KOPT-K1 (cell line): ENCODE measurements around the gene MEST.
"Not testable (repeated sequence)": the region's sequence is repeated elsewhere in the genome, so short reads cannot be mapped to it uniquely, and the experiment has no call there.

ENCODE experiments used
- H3K27ac ChIP-seq: fragments of 200-600 bp; sonication (generic); 2 replicates; pipeline ENCODE4 v1.5.1; 2016; ENCODE audit warnings: antibody characterized with exemption, mild to moderate bottlenecking, low read depth, low read length; ENCODE audit not compliant: poor library complexity, severe bottlenecking
- H3K36me3 ChIP-seq: fragments of 200-600 bp; sonication (generic); 2 replicates; pipeline ENCODE4 v1.5.1; 2017; ENCODE audit warnings: antibody characterized with exemption, mild to moderate bottlenecking, low read length, moderate library complexity; ENCODE audit not compliant: insufficient read depth
- H3K9me3 ChIP-seq: fragments of 200-600 bp; sonication (generic); 2 replicates; pipeline ENCODE4 v1.5.1; 2017; ENCODE audit warnings: antibody characterized with exemption, low read length, mild to moderate bottlenecking; ENCODE audit not compliant: insufficient read depth, poor library complexity, severe bottlenecking

MEST gene, protein sequence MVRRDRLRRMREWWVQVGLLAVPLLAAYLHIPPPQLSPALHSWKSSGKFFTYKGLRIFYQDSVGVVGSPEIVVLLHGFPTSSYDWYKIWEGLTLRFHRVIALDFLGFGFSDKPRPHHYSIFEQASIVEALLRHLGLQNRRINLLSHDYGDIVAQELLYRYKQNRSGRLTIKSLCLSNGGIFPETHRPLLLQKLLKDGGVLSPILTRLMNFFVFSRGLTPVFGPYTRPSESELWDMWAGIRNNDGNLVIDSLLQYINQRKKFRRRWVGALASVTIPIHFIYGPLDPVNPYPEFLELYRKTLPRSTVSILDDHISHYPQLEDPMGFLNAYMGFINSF

DNA sequence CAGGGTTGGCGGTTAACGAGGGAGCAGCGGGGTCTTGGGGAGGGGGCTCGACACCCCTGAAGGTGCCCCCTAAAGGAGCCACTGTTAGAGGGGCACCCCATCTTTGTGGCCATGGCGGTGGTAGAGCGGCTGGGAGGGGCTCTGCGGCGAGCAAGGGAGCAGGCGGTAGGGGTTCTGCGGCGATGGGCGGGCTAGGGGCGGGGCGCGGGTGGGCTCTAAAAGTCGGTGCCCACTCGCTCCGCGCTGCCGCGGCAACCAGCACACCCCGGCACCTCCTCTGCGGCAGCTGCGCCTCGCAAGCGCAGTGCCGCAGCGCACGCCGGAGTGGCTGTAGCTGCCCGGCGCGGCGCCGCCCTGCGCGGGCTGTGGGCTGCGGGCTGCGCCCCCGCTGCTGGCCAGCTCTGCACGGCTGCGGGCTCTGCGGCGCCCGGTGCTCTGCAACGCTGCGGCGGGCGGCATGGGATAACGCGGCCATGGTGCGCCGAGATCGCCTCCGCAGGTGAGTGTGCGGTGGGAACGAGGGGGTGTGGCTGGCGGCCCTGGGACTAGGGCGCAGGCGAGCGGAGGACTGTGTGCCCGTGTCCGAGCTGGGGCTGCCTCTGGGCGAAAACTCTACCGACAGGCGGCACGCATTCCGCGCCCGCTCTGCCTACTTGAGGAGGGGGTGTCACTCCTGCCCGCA lies at the start of gene MEST:
TSS of gene MEST (plus strand) at position 245 of the 682 bp plus-strand sequence. CDS start at position 474, 229 bp downstream.
- Histone ChIP-seq H3K36me3 (no peaks in the 10 kb centered on the region), H3K27ac (no peak within 1 kb of the TSS), H3K9me3 (peaks cover 36% of the 10 kb centered on the region)

DNA sequence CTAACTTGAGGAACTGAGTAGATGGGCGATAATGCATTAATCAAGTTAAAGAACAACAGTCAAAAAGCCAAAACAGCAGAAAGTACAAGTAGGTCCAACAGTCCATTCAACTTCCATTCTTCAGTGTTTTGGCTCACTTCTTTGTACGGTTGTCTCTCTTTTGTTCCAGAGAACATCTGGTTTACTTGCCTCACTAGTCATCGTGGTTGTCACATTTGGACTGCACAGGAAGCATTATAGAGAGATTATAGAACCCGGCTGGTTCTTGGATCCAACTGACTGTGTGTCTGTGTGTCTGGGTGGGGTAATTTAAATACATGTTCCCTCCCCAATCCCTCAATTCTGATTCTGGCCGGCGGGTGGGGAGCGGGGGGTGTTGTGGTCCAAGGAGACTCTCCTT lies 49.3 kb upstream of the MEST start:
- Histone ChIP-seq H3K36me3 (no peaks in the 10 kb centered on the region), H3K27ac (no peak overlapping the region), H3K9me3 (peaks cover 3% of the 10 kb centered on the region)

DNA sequence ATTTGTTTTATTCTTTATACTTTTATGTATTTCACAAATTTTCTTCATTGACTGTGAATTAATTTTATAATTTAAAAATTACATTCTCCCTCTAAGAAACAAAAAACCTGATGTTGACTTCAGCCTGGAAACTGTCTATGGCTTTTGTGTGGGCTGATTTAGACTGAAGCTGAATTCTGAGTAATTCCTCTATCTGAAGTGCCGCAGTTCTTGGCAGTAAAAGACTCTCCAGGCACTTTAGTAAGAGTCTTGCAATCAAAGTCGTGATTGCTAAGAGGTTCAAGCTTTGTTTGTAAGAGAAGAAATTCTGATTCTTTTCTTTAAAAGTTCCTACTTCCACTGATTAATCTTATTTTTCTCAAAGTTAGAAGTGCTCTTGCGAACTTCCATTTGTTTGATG lies 47.7 kb upstream of the MEST start:
- Histone ChIP-seq H3K9me3 (peaks cover 13% of the 10 kb centered on the region), H3K36me3 (no peaks in the 10 kb centered on the region), H3K27ac (no peak overlapping the region)

DNA sequence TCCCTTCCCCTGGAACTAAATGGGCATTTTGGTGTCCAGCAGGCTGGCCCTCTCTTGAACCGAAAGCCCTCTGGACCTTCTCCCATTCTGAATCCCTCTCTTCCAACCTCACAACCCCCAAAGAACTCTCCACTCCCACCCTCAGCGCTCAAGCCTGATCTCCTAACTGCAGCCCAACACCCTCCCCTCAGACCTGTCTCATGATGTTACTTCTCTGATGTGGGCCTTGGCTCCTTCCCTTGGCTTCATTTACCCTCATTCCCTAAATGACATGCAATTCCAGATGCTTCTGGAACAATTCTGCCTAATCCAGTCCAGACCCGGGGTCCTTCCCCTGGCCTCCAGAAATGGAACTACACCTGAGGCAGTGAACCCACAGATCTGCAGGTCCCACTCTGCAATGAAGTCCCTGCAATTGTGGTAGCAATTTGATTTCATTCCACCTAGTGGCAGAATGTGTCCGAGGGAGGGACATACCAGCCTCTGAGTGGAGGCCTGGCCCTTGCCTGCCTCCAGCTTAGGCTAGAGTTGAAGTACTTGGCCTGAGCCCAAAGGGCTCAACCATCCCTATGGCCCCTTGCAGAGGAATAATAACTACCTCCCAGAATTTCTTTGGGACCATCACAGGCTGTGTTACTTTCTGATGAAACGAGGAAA lies 47.0 kb upstream of the MEST start:
- Histone ChIP-seq H3K36me3 (no peaks in the 10 kb centered on the region), H3K9me3 (peaks cover 13% of the 10 kb centered on the region), H3K27ac (no peak overlapping the region)

DNA sequence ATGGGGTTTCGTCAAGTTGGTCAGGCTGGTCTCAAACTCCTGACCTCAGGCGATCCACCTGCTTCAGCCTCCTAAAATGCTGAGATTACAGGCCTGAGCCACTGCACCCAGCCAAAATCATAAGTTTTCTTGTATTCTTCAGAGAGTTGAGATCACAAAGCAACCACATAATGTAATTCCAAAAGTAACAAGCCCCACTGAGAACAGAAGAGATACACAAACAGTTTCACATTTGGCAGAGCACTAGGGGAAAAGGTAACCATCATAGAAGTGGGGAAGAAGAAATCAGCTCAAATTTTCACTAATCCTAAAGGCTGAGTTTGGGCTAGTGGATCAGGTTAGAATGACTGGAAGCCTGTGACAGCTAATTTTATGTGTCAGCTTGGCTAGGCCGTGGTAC lies 45.6 kb upstream of the MEST start:
- Histone ChIP-seq H3K36me3 (no peaks in the 10 kb centered on the region), H3K27ac (no peak overlapping the region), H3K9me3 (peaks cover 13% of the 10 kb centered on the region)

DNA sequence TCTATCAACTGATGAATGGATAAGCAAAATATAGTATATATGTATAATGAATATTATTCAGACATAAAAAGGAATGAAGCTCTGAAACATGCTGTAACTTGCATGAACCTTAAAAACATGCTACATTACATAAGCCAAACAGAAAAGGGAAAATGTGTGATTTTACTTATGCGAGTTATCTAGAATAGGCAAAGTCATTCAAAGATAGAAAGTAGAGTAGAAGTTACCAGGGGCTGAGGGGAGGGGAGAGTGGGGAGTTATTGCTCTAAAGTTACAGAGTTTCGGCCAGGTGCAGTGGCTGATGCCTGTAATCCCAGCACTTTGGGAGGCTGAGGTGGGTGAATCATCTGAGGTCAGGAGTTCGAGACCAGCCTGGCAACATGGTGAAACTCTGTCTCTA lies 40.5 kb upstream of the MEST start:
- not testable (repeated sequence) for H3K36me3 ChIP-seq, H3K27ac ChIP-seq
- H3K9me3 ChIP-seq = peaks cover 13% of the 10 kb centered on the region

DNA sequence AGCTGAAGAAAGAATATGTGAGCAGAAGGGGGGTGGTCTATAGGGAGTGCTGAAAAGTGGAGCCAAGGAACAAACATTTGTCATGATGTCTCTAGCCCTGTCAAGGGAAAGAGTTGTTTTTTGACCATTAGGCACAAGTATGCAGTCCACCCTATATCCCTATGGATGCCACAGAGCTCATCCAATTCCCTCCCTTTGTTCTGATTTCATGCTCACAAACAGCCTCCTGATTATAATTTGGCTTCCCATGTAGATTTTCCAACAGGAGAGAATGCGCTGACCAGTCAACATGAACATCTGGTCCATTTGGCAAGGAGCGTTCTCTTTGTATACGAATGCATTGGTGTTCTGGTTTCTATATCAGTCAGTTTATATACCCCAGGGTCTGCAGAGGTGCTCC lies 38.9 kb upstream of the MEST start:
- Histone ChIP-seq H3K9me3 (peaks cover 7% of the 10 kb centered on the region), H3K27ac (no peak overlapping the region), H3K36me3 (no peaks in the 10 kb centered on the region)

DNA sequence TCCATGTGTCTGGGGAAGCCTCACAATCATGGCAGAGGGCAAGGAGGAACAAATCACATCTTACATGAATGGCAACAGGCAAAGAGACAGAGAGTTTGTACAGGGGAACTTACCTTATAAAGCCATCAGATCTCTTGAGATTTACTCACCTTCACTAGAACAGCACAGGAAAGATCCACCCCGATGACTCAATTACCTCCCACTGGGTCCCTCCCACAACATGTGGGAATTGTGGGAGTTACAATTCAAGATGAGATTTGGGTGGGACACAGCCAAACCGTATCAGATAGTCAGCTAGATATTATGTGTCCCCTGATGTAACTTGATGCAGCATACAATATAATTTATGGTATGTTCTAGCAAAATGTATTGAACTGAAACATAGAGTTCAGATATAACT lies 36.9 kb upstream of the MEST start:
- Histone ChIP-seq H3K9me3 (peaks cover 16% of the 10 kb centered on the region), H3K27ac (no peak overlapping the region), H3K36me3 (no peaks in the 10 kb centered on the region)

DNA sequence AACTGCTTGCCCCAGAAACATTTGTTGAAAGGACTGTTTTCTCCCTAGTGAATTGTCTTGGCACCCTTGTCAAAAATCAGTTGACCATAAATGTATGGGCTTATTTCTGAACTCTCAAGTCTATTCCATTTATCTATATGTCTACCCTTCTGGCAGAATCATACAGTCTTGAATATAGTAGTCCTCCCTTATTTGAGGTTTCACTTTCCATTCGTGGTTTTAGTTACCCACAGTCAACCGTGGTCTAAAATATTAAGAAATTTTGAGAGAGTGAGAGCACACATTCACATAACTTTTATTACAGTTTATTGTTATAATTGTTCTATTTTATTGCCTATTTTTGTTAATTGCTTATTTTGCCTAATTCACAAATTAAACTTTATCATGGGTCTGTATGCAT lies 33.6 kb upstream of the MEST start:
- Histone ChIP-seq H3K36me3 (no peaks in the 10 kb centered on the region), H3K9me3 (peaks cover 16% of the 10 kb centered on the region), H3K27ac (peak overlapping the region; percentile 51)

DNA sequence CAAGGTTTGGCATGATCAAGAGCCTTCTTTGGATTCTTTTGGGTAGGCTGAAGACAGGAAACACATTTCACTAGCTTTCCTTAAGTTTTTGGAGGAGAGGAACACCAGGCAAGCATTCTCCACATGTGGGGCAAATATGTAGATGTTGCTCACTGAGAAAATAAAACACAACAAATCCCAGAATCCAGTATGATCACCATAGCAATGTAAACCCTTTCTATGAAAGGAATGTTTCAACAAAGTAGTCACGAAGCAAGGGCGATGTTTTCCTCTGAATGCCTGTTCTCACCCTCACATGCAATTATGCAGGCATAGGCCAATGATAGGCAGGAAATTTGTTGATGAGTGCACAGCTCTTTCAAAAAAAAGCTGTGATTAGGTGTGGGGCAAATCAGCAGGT lies 30.6 kb upstream of the MEST start:
- Histone ChIP-seq H3K36me3 (no peaks in the 10 kb centered on the region), H3K9me3 (peaks cover 16% of the 10 kb centered on the region), H3K27ac (no peak overlapping the region)

DNA sequence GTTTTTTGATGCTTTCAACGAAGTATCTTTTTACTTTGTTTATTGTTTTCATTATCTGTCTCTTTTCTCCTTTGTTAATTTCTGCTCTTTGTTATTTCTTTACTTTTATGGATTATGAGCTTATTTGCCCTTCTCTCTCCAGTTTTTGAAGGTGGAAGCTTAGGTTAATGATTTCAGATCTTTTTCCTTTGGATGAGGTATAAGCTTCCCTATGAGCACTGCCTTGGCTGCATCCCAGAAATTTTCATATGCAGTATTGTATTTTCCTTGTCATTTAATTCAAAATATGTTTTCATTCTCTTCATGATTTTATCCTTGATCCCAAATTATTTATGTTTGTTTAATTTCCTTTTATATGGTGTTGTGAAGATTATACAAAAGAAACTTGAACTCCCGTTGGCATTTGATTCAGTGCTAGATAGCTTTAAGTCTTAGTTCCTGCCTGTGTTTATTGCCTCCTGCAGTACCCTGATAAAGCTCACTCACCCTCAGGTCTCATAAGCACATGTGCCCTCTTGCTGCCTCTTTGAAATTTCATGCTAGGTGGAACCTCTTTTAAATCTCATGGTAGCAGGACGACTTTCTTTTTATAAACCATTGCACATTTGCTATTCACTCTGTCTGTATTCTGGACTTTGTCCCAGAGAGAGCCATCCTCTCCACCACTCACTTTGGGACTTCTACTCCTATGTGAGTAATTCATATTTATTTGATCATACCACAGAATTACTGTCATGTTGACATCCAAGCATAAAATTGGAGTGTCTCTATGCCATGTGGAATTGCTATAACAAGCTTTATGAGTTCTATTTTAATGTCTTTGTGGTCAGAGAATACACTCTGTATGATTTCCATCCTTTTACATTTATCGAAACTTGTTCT lies 28.1 kb upstream of the MEST start:
- H3K36me3 ChIP-seq = no peaks in the 10 kb centered on the region
- H3K27ac ChIP-seq = no peak overlapping the region
- peaks cover 12% of the 10 kb centered on the region for H3K9me3 ChIP-seq

DNA sequence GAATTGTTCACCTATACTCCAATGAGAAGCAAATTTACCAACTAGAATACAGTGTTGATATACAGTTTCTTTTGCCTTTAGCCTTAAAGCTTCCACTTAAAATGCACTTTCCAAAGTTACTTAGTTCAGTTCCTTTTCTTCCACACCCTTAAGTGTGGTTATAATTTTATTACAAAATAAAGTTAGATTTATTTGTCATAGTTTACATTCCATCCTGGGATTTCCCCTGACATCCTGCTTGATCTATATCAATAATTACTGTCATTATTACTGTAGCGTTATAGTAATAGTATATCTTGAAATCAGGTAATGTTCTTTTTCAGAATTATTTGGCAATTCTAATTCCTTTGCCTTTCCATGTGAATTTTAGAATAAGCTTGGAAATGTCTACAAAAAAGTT lies 23.3 kb upstream of the MEST start:
- no peak overlapping the region for H3K27ac ChIP-seq
- no peaks in the 10 kb centered on the region for H3K9me3 ChIP-seq
- H3K36me3 ChIP-seq = no peaks in the 10 kb centered on the region

DNA sequence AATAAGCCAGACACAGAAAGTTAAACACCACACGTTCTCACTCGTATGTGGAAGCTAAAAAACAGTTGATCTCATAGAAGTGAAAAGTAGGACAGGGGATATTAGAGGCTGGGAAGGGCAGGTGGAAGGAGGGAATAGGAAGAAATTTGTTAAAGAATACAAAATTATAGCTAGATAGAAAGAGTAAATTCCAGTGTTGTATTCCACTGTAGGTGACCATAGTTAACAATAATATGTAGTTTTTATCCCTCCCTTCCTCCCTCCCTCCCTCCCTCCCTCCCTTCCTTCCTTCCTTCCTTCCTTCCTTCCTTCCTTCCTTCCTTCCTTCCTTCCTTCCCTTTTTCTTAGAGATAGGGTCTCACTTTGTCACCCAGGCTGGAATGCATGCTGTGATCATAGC lies 19.9 kb upstream of the MEST start:
- H3K9me3 ChIP-seq = no peaks in the 10 kb centered on the region
- H3K36me3 ChIP-seq = no peaks in the 10 kb centered on the region
- H3K27ac ChIP-seq = no peak overlapping the region

DNA sequence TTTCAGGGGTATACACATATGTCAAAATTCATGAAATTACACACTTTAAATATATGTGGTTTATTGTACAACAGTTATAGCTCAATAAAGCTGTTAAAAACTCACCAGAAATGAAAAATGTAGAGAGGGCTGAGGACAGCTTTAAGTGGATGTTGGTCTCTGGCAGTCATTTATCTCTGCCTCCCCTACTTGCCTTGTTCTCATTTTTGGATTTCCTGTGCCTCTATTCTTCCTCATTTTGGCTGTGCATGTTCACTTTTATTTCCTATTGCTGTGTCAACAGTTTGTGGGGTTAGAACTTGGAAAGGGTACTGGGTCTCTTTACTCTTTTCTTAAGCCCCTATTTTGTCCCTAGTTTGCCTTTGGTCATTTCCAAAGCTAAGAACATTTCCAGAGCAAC lies 18.6 kb upstream of the MEST start:
- Histone ChIP-seq H3K9me3 (peaks cover 5% of the 10 kb centered on the region), H3K27ac (no peak overlapping the region), H3K36me3 (no peaks in the 10 kb centered on the region)

DNA sequence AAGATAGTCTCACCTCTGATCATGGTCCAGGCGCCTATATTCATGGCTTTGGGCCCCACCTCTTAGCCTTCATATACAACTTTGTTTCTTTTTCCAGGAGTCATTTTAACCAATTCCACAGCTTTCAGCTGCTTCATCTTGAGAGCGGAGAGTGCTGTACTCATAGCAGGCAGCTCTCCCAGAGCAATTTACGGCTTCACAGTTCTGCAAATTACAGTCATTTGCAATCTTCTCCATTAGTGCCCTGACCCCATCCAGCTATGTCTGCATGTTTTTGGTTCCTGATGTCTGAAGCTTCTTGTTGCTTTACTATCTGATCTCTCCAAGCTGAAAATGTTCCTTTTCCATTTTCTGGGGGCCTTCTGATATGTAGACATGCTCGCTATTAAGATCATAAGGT lies 18.0 kb upstream of the MEST start:
- Histone ChIP-seq H3K9me3 (peaks cover 5% of the 10 kb centered on the region), H3K27ac (no peak overlapping the region), H3K36me3 (no peaks in the 10 kb centered on the region)
